Glomerular endothelial cell (primary cell): ENCODE measurements around the gene LAS1L. TPM values are rescaled to one million over a fixed set of nuclear protein-coding genes. Genes with fewer than 3 reads are reported as not detected.
A peak's percentile ranks its signal among the peaks of the same experiment; 100 is the strongest.
"Not testable (repeated sequence)": the region's sequence is repeated elsewhere in the genome, so short reads cannot be mapped to it uniquely, and the experiment has no call there.

Experiments
- DNase-seq: peaks from one replicate; pipeline ENCODE4 v3.0.0-alpha.2; 2011; ENCODE audit warnings: low read depth, low spot score; ENCODE audit errors: extremely low read depth
- total RNA-seq: library from RNA; depleted of rRNA; stranded (reverse); fragments of >200 nt; gene quantifications from 2 replicates; pipeline ENCODE4 v1.2.3, GENCODE V29; 2015

Gene LAS1L
- 26.1 and 27.8 TPM in 2 replicates for total RNA-seq

GRCh38 chrX:65534450-65535292 is at the start of gene LAS1L:
LAS1L (minus strand) TSS chrX:65534787; CDS start chrX:65534715, 72 bp downstream.
- DNase-seq, result peak; percentile 67

- no peak for DNase-seq
These were observed 48.0 kb upstream of the LAS1L start for GRCh38 chrX:65582450-65583082.

GRCh38 chrX:65581661-65582339 is 47.2 kb upstream of the LAS1L start:
- no peak for DNase-seq

- no peak for DNase-seq
These were observed 43.8 kb upstream of the LAS1L start for GRCh38 chrX:65578346-65578745.

- no peak for DNase-seq
These were observed 41.6 kb upstream of the LAS1L start for GRCh38 chrX:65576160-65576559.

- DNase-seq, result no peak
These were observed 40.4 kb upstream of the LAS1L start for GRCh38 chrX:65575022-65575421.

GRCh38 chrX:65574356-65574755 is 39.8 kb upstream of the LAS1L start:
- DNase-seq, result no peak

- no peak for DNase-seq
These were observed 38.4 kb upstream of the LAS1L start for GRCh38 chrX:65572971-65573370.

- not testable (repeated sequence) for DNase-seq
These were observed 28.3 kb upstream of the LAS1L start for GRCh38 chrX:65562850-65563249.

- no peak for DNase-seq
These were observed 17.1 kb upstream of the LAS1L start for GRCh38 chrX:65551489-65552339.

- DNase-seq, result no peak
These were observed 16.5 kb upstream of the LAS1L start for GRCh38 chrX:65551086-65551485.

GRCh38 chrX:65545456-65545855 is 10.9 kb upstream of the LAS1L start:
- DNase-seq, result no peak

- DNase-seq, result no peak
These were observed 2.6 kb upstream of the LAS1L start for GRCh38 chrX:65537229-65537628.

GRCh38 chrX:65536291-65536690 is 1.7 kb upstream of the LAS1L start:
- DNase-seq, result no peak

GRCh38 chrX:65532016-65532415 is 2.6 kb downstream of the LAS1L start:
- no peak for DNase-seq

GRCh38 chrX:65528705-65529340 is 5.8 kb downstream of the LAS1L start:
- no peak for DNase-seq

GRCh38 chrX:65528293-65528692 is 6.3 kb downstream of the LAS1L start:
- DNase-seq, result no peak

GRCh38 chrX:65524139-65524538 is 10.4 kb downstream of the LAS1L start:
- no peak for DNase-seq

- DNase-seq, result no peak
These were observed 11.7 kb downstream of the LAS1L start for GRCh38 chrX:65522739-65523372.

- not testable (repeated sequence) for DNase-seq
These were observed 15.1 kb downstream of the LAS1L start for GRCh38 chrX:65519530-65519929.
